IMR-90 (cell line): ENCODE measurements around the gene MAPK8IP3. TPM values are rescaled to one million over a fixed set of nuclear protein-coding genes. Genes with fewer than 3 reads are reported as not detected.

Experiments
- ATAC-seq: fragments of 200-7000 bp; cut with Tn5 transposase; 2 replicates; pipeline ENCODE4 v1.9.1; 2020; ENCODE audit warnings: low read depth, mild to moderate bottlenecking, moderate library complexity
- BruUV-seq: library from RNA; stranded (reverse); fragments of 400-500 nt; replicated peaks from 2 replicates; lab custom pipeline; 2021; lab: Mats Ljungman, UMichigan
- CTCF ChIA-PET: fragments of 300-600 bp; formaldehyde crosslinking; extraction: SDS; loops from one replicate; lab custom pipeline; 2021; ENCODE audit warnings: antibody characterized with exemption; lab: Yijun Ruan, JAX
- POLR2A ChIA-PET: fragments of 300-600 bp; sonication (Branson Sonifier 250); formaldehyde crosslinking; loops from one replicate; lab custom pipeline; 2022; ENCODE audit warnings: antibody characterized with exemption; ENCODE audit not compliant: unreplicated experiment; lab: Charles Lee
- DNase-seq: peaks from one replicate; pipeline ENCODE4 v3.0.0; 2013
- H2AFZ ChIP-seq: replicated peaks from 2 replicates; pipeline ENCODE3; 2013; ENCODE audit warnings: low read length, mild to moderate bottlenecking; ENCODE audit not compliant: poor library complexity
- H2AK5ac ChIP-seq: 2 replicates; pipeline ENCODE4 v1.6.1; 2013; ENCODE audit warnings: low read depth, low read length, inconsistent platforms
- H2AK9ac ChIP-seq: replicated peaks from 2 replicates; pipeline ENCODE3; 2013; ENCODE audit warnings: mild to moderate bottlenecking, low read depth, low read length, moderate library complexity; ENCODE audit not compliant: poor library complexity
- H2BK120ac ChIP-seq: 2 replicates; pipeline ENCODE4 v1.6.1; 2013; ENCODE audit warnings: low read depth, low read length, inconsistent platforms
- H2BK15ac ChIP-seq: 3 replicates; pipeline ENCODE4 v1.6.1; 2013; ENCODE audit warnings: low read depth, low read length, inconsistent platforms
- H2BK20ac ChIP-seq: 2 replicates; pipeline ENCODE4 v1.6.1; 2013; ENCODE audit warnings: low read depth, mild to moderate bottlenecking, inconsistent platforms, low read length, moderate library complexity
- H2BK5ac ChIP-seq: 2 replicates; pipeline ENCODE4 v1.6.1; 2013; ENCODE audit warnings: mild to moderate bottlenecking, low read depth, low read length, inconsistent platforms; ENCODE audit not compliant: poor library complexity, severe bottlenecking
- H3K14ac ChIP-seq: replicated peaks from 2 replicates; pipeline ENCODE4 v1.6.1; 2013; ENCODE audit warnings: low read depth, low read length, inconsistent platforms
- H3K18ac ChIP-seq: 2 replicates; pipeline ENCODE4 v1.6.1; 2013; ENCODE audit warnings: low read depth, low read length, control low read depth
- H3K23ac ChIP-seq: 2 replicates; pipeline ENCODE4 v1.6.1; 2013; ENCODE audit warnings: low read depth, low read length, inconsistent platforms
- H3K27ac ChIP-seq: 2 replicates; pipeline ENCODE4 v1.5.1; 2013; ENCODE audit warnings: mild to moderate bottlenecking, control low read depth, low read length; ENCODE audit not compliant: insufficient read depth
- H3K27me3 ChIP-seq: 2 replicates; pipeline ENCODE4 v1.6.1; 2013; ENCODE audit warnings: low read length; ENCODE audit not compliant: control insufficient read depth, insufficient read depth
- H3K36me3 ChIP-seq: 2 replicates; pipeline ENCODE4 v1.6.1; 2013; ENCODE audit warnings: low read length, mixed read lengths; ENCODE audit not compliant: control insufficient read depth, insufficient read depth
- H3K4ac ChIP-seq: 2 replicates; pipeline ENCODE4 v1.6.1; 2013; ENCODE audit warnings: low read depth, low read length, inconsistent platforms
- H3K4me1 ChIP-seq: 2 replicates; pipeline ENCODE4 v1.6.1; 2013; ENCODE audit warnings: low read length, mixed read lengths; ENCODE audit not compliant: control insufficient read depth, insufficient read depth
- H3K4me2 ChIP-seq: 2 replicates; pipeline ENCODE4 v1.6.1; 2013; ENCODE audit warnings: low read depth, mild to moderate bottlenecking, control low read depth, low read length, moderate library complexity
- H3K4me3 ChIP-seq: 2 replicates; pipeline ENCODE4 v1.5.1; 2013; ENCODE audit warnings: low read depth, mild to moderate bottlenecking, control low read depth, low read length, moderate library complexity; ENCODE audit not compliant: insufficient read depth
- H3K56ac ChIP-seq: 2 replicates; pipeline ENCODE4 v1.6.1; 2013; ENCODE audit warnings: low read length, inconsistent platforms; ENCODE audit not compliant: insufficient read depth; ENCODE audit errors: extremely low read depth
- H3K79me1 ChIP-seq, 2 experiments: 2 replicates each; pipeline ENCODE4 v1.6.1; 2013; ENCODE audit warnings: low read length in 2 of 2, inconsistent platforms in 1 of 2, low read depth in 1 of 2
- H3K9ac ChIP-seq: 2 replicates; pipeline ENCODE4 v1.6.1; 2013; ENCODE audit warnings: low read depth, low read length, control low read depth
- H3K9me1 ChIP-seq: 2 replicates; pipeline ENCODE4 v1.6.1; 2013; ENCODE audit warnings: low read length, inconsistent platforms; ENCODE audit not compliant: insufficient read depth
- H3K9me3 ChIP-seq: 2 replicates; pipeline ENCODE4 v1.6.1; 2013; ENCODE audit warnings: low read length; ENCODE audit not compliant: control insufficient read depth, insufficient read depth
- H4K20me1 ChIP-seq: 2 replicates; pipeline ENCODE4 v1.6.1; 2013; ENCODE audit warnings: low read length, inconsistent platforms; ENCODE audit not compliant: insufficient read depth
- H4K5ac ChIP-seq: 2 replicates; pipeline ENCODE4 v1.6.1; 2013; ENCODE audit warnings: mild to moderate bottlenecking, low read depth, low read length, control low read depth
- H4K8ac ChIP-seq, 2 experiments: 2 replicates each; pipeline ENCODE4 v1.6.1; 2013; ENCODE audit warnings: low read depth in 2 of 2, low read length in 2 of 2, control low read depth in 1 of 2, inconsistent platforms in 1 of 2
- H4K91ac ChIP-seq: 2 replicates; pipeline ENCODE4 v1.6.1; 2013; ENCODE audit warnings: low read depth, low read length, inconsistent platforms; ENCODE audit not compliant: insufficient read depth
- BHLHE40 ChIP-seq: fragments of 150-350 bp; IDR thresholded peaks from 2 replicates; pipeline ENCODE4 v1.6.1; 2016; ENCODE audit warnings: mild to moderate bottlenecking, low read depth, low read length
- CEBPB ChIP-seq: IDR thresholded peaks from 2 replicates; pipeline ENCODE4 v1.6.1; 2012; ENCODE audit warnings: low read depth, low read length, improper control_type of control experiment
- CHD1 ChIP-seq: IDR thresholded peaks from 2 replicates; pipeline ENCODE4 v1.6.1; 2012; ENCODE audit warnings: low read depth, low read length, improper control_type of control experiment
- CTCF ChIP-seq: conservative IDR thresholded peaks from 2 replicates; pipeline ENCODE4 v1.5.1; 2012; ENCODE audit warnings: mild to moderate bottlenecking, low read depth, low read length, improper control_type of control experiment
- ELK1 ChIP-seq: fragments of 150-350 bp; IDR thresholded peaks from 2 replicates; pipeline ENCODE4 v1.6.1; 2016; ENCODE audit warnings: low read depth, mild to moderate bottlenecking, low read length, moderate library complexity, borderline replicate concordance
- MAFK ChIP-seq: IDR thresholded peaks from 2 replicates; pipeline ENCODE4 v1.6.1; 2012; ENCODE audit warnings: low read depth, low read length, improper control_type of control experiment
- MAZ ChIP-seq: IDR thresholded peaks from 2 replicates; pipeline ENCODE4 v1.6.1; 2012; ENCODE audit warnings: low read depth, mild to moderate bottlenecking, low read length, improper control_type of control experiment, moderate library complexity, borderline replicate concordance
- MXI1 ChIP-seq: IDR thresholded peaks from 2 replicates; pipeline ENCODE4 v1.6.1; 2012; ENCODE audit warnings: low read depth, mild to moderate bottlenecking, low read length, moderate library complexity, borderline replicate concordance
- NFE2L2 ChIP-seq: fragments of 150-350 bp; IDR thresholded peaks from 2 replicates; pipeline ENCODE4 v1.6.1; 2016; ENCODE audit warnings: low read depth, mild to moderate bottlenecking, low read length
- WGBS, 2 experiments: methylation state at CpG; one replicate each; pipeline versions ENCODE4 v1.1.5 to v1.1.7; 2013; ENCODE audit warnings: missing lambda C conversion rate in 2 of 2; ENCODE audit not compliant: insufficient read length in 1 of 2; ENCODE audit errors: extremely low coverage in 2 of 2; 5-methylcytosine and 5-hydroxymethylcytosine counted together
- dilution Hi-C: fragments of 300-500 bp; cut with HindIII; formaldehyde crosslinking; loops from one replicate; pipeline ENCODE4 v1.14.3; 2018; ENCODE audit warnings: low sequenced_read_pairs; ENCODE audit not compliant: unreplicated experiment
- in situ Hi-C: fragments of 300-500 bp; cut with MboI; formaldehyde crosslinking; loops from 3 replicates; pipeline ENCODE4 v1.14.3; 2019; ENCODE audit warnings: low sequenced_read_pairs, inconsistent platforms, mixed read lengths
- intact Hi-C: fragments of 100-400 bp; cut with micrococcal nuclease; formaldehyde crosslinking; loops from 2 replicates; pipeline ENCODE4 v1.10.0; 2022
- polyA plus RNA-seq, 3 experiments: library from polyadenylated mRNA; depleted of rRNA; stranded (reverse); fragments of >200 nt; gene quantifications; 2 replicates each; pipeline ENCODE4 v1.2.3, GENCODE V29; 2012; ENCODE audit warnings: low replicate concordance in 1 of 3
- total RNA-seq: library from RNA; depleted of rRNA; stranded (reverse); fragments of >200 nt; gene quantifications from 2 replicates; pipeline ENCODE4 v1.2.3, GENCODE V29; 2012

Gene MAPK8IP3
- total and polyA plus RNA-seq, 2 of the 4 experiments (the other 2 are of a cell fraction) = 17.0 to 69.1 TPM

GRCh38 chr16:1817276-1817589, 111.2 kb downstream of the MAPK8IP3 start:
- Histone ChIP-seq H3K9me3 (no peaks in the 10 kb centered on the region), H3K9me1 (peaks cover 2% of the 10 kb centered on the region; the same call in 1 of the 2 replicates), H3K36me3 (peaks cover 18% of the 10 kb centered on the region), H2AK9ac (peak overlapping the region; percentile 20), H3K9ac (no peak overlapping the region), H4K20me1 (no peaks in the 10 kb centered on the region), H2BK120ac (no peak overlapping the region), H3K79me1 (no peaks in the 10 kb centered on the region), H4K8ac (no peak overlapping the region), H2BK20ac (no peak overlapping the region), H2BK15ac (no peak overlapping the region), H3K4ac (no peak overlapping the region), H2BK5ac (no peak overlapping the region), H3K14ac (no peak overlapping the region), H2AK5ac (no peak overlapping the region), H4K91ac (no peak overlapping the region), H3K18ac (no peak overlapping the region), H3K4me3 (no peak overlapping the region), H3K4me2 (no peak overlapping the region), H3K56ac (no peak overlapping the region), H4K5ac (no peak overlapping the region), H3K4me1 (peaks cover 4% of the 10 kb centered on the region; the same call in 1 of the 2 replicates), H3K27ac (no peak overlapping the region), H2AFZ (no peak overlapping the region), H3K27me3 (no peaks in the 10 kb centered on the region), H3K23ac (no peak overlapping the region)
- in situ Hi-C loops = no loop called here
- ATAC-seq (no peak), DNase-seq (no peak)
- dilution Hi-C loops = no loop called here
- 84% methylated on average over 3 of the region's 9 CpGs; no CpG with 5 or more reads in 1 of the 2 experiments for WGBS, 2 experiments
- intact Hi-C loops = no loop called here
- ChIA-PET POLR2A (no interaction called here), CTCF (no interaction called here)
- BruUV-seq = no TSS peak
- no peak for TF ChIP-seq MAFK
- no peak for TF ChIP-seq MXI1
- no peak for TF ChIP-seq CHD1
- no peak for TF ChIP-seq CEBPB
- TF ChIP-seq NFE2L2 = no peak
- no peak for TF ChIP-seq BHLHE40
- no peak for TF ChIP-seq CTCF
- TF ChIP-seq ELK1 = no peak
- TF ChIP-seq MAZ = no peak
